Parietal lobe (tissue), 1 donor: ENCODE results near the gene CENPX. TPM values are rescaled to one million over a fixed set of nuclear protein-coding genes. Genes with fewer than 3 reads are reported as not detected.

ENCODE experiments used
- total RNA-seq: library from RNA; depleted of rRNA; stranded (reverse); fragments of >200 nt; gene quantifications from one replicate; pipeline ENCODE4 v1.2.3, GENCODE V29; 2014

The CENPX gene
- total RNA-seq: 28.5 TPM

DNA sequence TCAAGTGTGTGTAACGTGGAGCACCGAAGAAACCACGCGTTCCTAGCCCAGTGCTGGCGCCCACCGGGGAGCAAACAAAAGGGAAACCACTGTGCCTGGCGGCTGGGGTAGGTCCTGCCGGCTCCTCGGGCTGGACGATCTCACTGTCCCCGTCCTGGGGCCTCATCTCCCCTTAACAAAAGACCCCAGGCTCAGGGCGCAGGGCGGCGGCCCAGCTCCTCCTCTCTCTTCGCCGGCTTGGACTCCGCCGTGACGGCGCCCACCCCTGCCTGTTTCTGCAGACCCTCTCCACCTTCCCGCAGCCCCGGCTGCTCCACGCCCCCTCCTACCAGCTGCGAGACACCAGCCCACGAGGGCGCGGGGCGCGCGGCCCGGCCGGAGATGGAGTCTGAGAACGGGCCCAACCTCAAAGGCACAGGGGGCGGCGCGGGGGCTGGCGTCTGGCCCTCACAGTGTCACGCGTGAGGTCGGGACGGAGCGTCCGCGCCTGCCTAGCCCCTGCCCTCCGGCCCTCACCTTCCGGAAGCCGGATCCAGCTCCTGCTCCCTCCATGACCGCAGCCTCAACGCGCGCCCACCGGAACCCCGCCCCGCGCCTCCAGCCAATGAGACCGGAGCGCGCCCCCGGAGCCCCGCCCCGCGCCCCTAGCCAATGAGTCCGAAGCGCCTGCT, at the start of gene CENPX:
Gene CENPX (minus strand): TSS at position 569 of the 671 bp plus-strand sequence. CDS start 17 bp downstream, at position 552.

GRCh38 chr17:82065638-82066303, 43.1 kb upstream of the CENPX start, which contains the start of gene DUS1L:
Gene DUS1L, minus strand, starts transcription at chr17:82065804. Its CDS starts 745 bp downstream, at chr17:82065059.

DNA sequence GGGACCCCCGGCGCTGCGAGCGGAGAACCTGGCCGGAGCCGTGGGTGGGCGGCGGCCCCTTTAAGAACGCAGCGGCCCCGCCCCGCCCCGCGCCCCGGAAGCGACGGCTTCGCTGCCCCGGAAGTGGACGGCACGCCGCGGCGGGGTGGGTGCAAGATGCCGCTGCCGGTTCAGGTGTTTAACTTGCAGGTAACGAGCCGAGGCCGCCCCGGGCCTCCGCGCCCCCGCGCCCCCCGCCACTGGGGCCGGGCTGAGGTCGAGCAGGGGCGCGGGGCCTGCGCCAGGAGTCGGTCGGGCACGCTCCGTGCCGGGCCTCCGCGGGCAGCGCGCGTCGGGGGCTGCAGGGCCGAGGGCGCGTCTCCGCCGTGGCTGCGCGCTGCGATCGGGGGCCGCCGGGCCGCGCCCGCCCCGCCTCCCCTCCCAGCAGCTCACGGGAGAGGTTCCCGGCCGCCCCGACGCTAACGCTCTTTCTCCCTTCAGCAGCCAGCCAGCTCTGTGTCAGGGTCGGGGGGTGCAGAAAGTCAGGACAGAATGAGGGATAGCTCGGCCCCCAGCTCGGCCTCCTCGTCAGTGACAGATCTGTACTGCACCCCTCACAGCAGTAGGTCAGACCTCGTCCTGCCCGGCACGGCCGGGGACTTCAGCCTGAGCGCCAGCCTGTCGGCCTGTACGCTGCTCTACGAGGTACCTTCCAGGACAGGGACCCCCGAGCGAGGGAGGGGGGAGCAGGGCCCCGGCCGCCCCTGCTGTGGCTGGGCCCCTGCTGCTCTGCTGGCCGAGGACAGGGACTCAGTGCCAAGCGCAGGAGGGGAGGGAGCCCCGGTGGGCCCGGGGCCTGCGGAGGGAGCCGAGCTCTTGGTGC, 29.3 kb upstream of the CENPX start, which contains the start of the genes GPS1 and RFNG:
Gene GPS1 (plus strand): TSS at position 123 of the 862 bp plus-strand sequence. CDS start 34 bp downstream, at position 157.
Gene RFNG (minus strand): TSS at position 36 of the 862 bp plus-strand sequence. CDS start 45 bp downstream, outside the sequence.

DNA sequence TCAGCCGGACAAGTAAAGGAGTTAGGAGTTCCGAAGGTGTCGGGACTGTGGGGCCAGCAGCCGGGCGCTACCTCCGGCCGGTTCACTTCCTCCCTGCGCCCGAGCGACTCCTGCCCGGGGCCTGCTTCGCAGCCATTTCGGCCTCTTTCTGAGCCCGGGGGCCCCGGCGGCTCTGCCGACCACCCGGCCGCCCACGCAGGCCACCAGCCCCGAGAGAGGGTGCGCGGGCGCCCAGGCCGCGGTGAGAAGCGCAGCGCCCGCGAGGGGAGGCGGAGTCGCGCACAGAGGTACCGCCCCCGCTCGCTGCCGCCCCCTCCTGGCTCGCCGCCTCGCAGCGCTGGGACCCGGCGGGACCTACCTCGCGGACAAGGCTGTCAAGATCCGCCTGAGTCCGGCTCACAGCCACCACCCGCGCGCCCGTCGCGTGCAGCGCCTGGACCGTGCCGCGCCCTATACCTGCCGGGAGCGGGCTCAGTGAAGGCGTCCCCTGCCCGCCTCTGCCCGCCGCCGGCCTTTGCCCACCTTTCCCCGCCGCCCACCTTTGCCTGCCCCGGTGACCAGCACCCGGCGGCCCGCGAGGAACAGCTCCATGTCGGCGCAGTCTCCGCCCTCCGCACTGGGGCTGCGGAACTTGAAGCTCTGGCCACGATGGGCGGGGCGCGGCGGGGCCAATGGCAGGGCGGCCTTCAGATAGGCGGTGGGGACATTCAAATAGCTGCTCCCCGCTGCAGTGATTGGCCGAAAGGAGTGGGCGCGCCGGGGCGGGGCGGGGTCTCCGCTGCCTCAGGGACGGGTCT, 14.6 kb upstream of the CENPX start, which contains the start of gene DCXR:
Gene DCXR (minus strand): TSS at position 606 of the 797 bp plus-strand sequence. CDS start 15 bp downstream, at position 591.

DNA sequence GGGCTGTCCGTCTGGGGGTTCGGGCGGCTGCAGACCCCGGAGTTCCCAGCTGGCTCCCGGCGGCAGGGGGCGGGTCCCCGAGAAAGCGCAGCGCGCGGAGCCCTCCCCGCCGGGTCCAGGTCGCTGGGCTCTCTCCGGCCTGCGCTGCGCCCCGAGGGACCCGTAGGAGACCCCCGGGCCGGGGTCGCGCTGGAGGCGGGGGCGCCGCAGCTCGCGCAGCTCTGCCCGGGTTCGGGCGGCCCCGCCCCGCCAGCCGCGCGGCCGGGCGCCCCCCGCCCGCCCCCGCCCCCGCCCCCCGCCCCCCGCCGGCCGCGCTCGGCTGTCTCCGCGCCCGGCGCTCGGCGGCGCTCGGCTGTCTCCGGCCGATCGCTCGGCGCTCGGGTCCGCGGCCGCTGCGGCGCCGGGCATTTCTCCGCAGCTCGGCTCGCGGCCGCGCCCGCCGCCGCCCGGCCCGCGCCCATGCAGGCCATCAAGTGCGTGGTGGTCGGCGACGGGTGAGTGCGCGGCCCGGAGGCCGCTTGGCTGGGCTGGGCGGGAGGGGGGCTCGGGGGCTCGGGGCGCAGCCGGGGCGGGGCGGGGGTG, 8.7 kb upstream of the CENPX start, which contains the start of gene RAC3:
Gene RAC3 (plus strand): TSS at position 376 of the 582 bp plus-strand sequence. CDS start 84 bp downstream, at position 460.

DNA sequence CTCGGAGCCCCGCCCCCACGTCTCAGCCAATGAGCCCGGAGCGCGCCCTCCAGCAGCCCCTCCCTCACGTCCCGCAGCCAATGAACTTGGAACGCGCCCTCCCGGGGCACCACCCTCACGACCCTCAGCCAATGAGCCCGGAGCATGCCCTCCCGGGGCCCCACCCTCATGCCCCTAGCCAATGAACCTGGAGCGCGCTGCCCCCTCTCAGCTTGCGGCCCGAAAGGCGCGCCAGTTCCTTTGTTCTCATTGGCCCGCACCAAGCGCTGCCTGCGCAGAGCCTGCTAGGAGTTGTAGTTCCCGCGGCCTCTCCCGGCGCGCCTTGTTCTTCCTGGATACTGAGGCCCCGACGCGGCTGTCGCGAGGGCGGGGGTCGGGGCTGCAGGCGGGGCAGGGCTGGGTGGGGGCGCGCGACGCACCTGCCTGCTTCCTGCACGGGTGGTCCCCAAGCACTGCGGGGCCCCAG, 336 bp upstream of the CENPX start, which contains the start of gene LRRC45:
Gene LRRC45 (plus strand): TSS at position 325 of the 466 bp plus-strand sequence. CDS start 339 bp downstream, outside the sequence.

DNA sequence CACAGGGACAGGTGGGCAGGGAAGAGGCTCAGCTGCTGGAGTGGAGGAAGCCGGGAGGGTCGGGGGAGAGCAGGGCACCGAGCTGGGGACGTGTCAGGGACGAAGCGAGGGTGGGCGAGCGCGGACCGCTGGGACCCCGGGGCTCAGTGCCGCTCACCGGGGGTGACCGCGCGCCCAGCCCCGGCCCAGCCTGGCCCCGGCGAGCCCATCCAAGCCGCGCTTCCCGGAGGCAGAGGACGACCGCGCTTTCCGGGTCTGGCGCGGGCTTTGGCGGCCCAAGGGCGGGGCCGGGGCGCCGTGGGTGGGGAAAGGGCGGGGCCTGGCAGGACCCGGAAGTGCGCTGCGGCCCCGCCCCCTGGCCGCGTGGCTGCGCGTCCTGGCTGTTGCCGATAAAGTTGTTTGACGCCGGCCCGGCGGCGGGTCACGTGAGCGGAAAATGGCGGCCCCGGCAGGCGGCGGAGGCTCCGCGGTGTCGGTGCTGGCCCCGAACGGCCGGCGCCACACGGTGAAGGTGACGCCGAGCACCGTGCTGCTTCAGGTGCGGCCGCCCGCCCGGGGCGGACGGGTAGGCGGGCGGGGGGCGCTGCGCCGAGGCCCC, 45.4 kb downstream of the CENPX start, which contains the start of gene ASPSCR1:
Gene ASPSCR1 (plus strand): TSS at position 419 of the 598 bp plus-strand sequence. CDS start 18 bp downstream, at position 437.

Other genes starting within 250 kb of the CENPX start
- gene GCGR, start 218.7 kb downstream of the CENPX start, total RNA-seq: not detected
- 69.2 TPM for gene MCRIP1, start 189.6 kb downstream of the CENPX start, total RNA-seq
- not detected for gene PPP1R27, start 187.8 kb downstream of the CENPX start, total RNA-seq
- 87.0 TPM for gene P4HB, start 162.3 kb downstream of the CENPX start, total RNA-seq
- 57.6 TPM for gene ARHGDIA, start 151.5 kb downstream of the CENPX start, total RNA-seq
- gene ALYREF, start 131.3 kb downstream of the CENPX start, total RNA-seq: 62.3 TPM
- gene ANAPC11, start 131.2 kb downstream of the CENPX start, total RNA-seq: 57.0 TPM
- 2.5 TPM for gene NPB, start 120.6 kb downstream of the CENPX start, total RNA-seq
- 31.3 TPM for gene PCYT2, start 111.5 kb downstream of the CENPX start, total RNA-seq
- 15.3 TPM for gene SIRT7, start 104.7 kb downstream of the CENPX start, total RNA-seq
- gene MAFG, start 95.1 kb downstream of the CENPX start, total RNA-seq: 17.8 TPM
- 18.2 TPM for gene PYCR1, start 85.6 kb downstream of the CENPX start, total RNA-seq
- not detected for gene MYADML2, start 75.6 kb downstream of the CENPX start, total RNA-seq
- gene NOTUM, start 61.7 kb downstream of the CENPX start, total RNA-seq: 0.63 TPM
- 22.5 TPM for gene ASPSCR1, start 45.2 kb downstream of the CENPX start, total RNA-seq
- gene LRRC45, start 427 bp upstream of the CENPX start, total RNA-seq: 24.7 TPM
- gene RAC3, start 8.8 kb upstream of the CENPX start, total RNA-seq: 80.4 TPM
- 16.3 TPM for gene DCXR, start 14.8 kb upstream of the CENPX start, total RNA-seq
- gene RFNG, start 28.9 kb upstream of the CENPX start, total RNA-seq: 27.2 TPM
- gene GPS1, start 29.0 kb upstream of the CENPX start, total RNA-seq: 78.9 TPM
- gene DUS1L, start 42.9 kb upstream of the CENPX start, total RNA-seq: 34.4 TPM
- 128 TPM for gene FASN, start 75.4 kb upstream of the CENPX start, total RNA-seq
- gene CCDC57, start 190.0 kb upstream of the CENPX start, total RNA-seq: 72.0 TPM
- gene SLC16A3, start 206.2 kb upstream of the CENPX start, total RNA-seq: 2.8 TPM